H1 (cell line): Measurements from ENCODE around the gene FOXC1. TPM values are rescaled to one million over a fixed set of nuclear protein-coding genes. Genes with fewer than 3 reads are reported as not detected.

Experiments used
- CTCF ChIA-PET: fragments of 300-600 bp; sonication (Branson Sonifier 250); formaldehyde crosslinking; loops from one replicate; lab custom pipeline; 2021; ENCODE audit not compliant: partially characterized antibody; lab: Charles Lee
- POLR2A ChIA-PET: fragments of 300-600 bp; sonication (Branson Sonifier 250); formaldehyde crosslinking; loops from one replicate; lab custom pipeline; 2021; ENCODE audit warnings: inconsistent platforms; ENCODE audit not compliant: partially characterized antibody; lab: Charles Lee
- DNase-seq, 2 experiments: peaks; one replicate each; pipeline versions ENCODE4 v3.0.0 to v3.0.0-alpha.2; 2010 to 2022; ENCODE audit warnings: low spot score in 2 of 2, low read depth in 1 of 2, mixed read lengths in 1 of 2
- FAIRE-seq: peaks from 2 replicates; lab custom pipeline; 2011; peaks lifted over from hg19 to GRCh38; lab: Jason Lieb, UNC
- H2AFZ ChIP-seq: 2 replicates; pipeline ENCODE4 v1.8.1; 2012; ENCODE audit warnings: low read length, inconsistent platforms
- H2AK5ac ChIP-seq: 2 replicates; pipeline ENCODE4 v1.6.1; 2013; ENCODE audit warnings: low read depth, low read length
- H2BK120ac ChIP-seq: replicated peaks from 2 replicates; pipeline ENCODE3; 2013; ENCODE audit warnings: low read depth, low read length, inconsistent platforms
- H2BK12ac ChIP-seq: 2 replicates; pipeline ENCODE4 v1.6.1; 2013; ENCODE audit warnings: low read depth, low read length
- H2BK15ac ChIP-seq: 2 replicates; pipeline ENCODE4 v1.6.1; 2013; ENCODE audit warnings: low read length
- H2BK20ac ChIP-seq: 2 replicates; pipeline ENCODE4 v1.6.1; 2013; ENCODE audit warnings: low read length
- H2BK5ac ChIP-seq: 2 replicates; pipeline ENCODE4 v1.6.1; 2013; ENCODE audit warnings: low read depth, low read length
- H3K14ac ChIP-seq: 2 replicates; pipeline ENCODE4 v1.6.1; 2013; ENCODE audit warnings: inconsistent platforms; ENCODE audit not compliant: insufficient read length
- H3K18ac ChIP-seq: 2 replicates; pipeline ENCODE4 v1.6.1; 2013; ENCODE audit warnings: low read length; ENCODE audit errors: extremely low read depth
- H3K23ac ChIP-seq: 2 replicates; pipeline ENCODE4 v1.6.1; 2013; ENCODE audit warnings: inconsistent platforms; ENCODE audit not compliant: insufficient read length
- H3K23me2 ChIP-seq: 2 replicates; pipeline ENCODE4 v1.6.1; 2013; ENCODE audit warnings: low read depth, low read length
- H3K27ac ChIP-seq: 2 replicates; pipeline ENCODE4 v1.6.1; 2011; ENCODE audit warnings: low read depth, low read length, inconsistent platforms
- H3K27me3 ChIP-seq, 4 experiments: replicated peaks in 1 of 4; 1 replicate in 1 of 4; 2 replicates in 3 of 4; pipeline versions ENCODE4 v1.6.1 to v1.8.1; 2011 to 2013; ENCODE audit warnings: low read length in 3 of 4, mild to moderate bottlenecking in 3 of 4, inconsistent platforms in 2 of 4, mixed read lengths in 2 of 4, moderate library complexity in 1 of 4; ENCODE audit not compliant: control insufficient read depth in 3 of 4, insufficient read depth in 3 of 4; ENCODE audit errors: extremely low read depth in 1 of 4
- H3K36me3 ChIP-seq, 4 experiments: 2 replicates each; pipeline versions ENCODE4 v1.6.1 to v1.8.1; 2011 to 2013; ENCODE audit warnings: mild to moderate bottlenecking in 4 of 4, low read length in 3 of 4, moderate library complexity in 2 of 4, control low read depth in 1 of 4, inconsistent platforms in 1 of 4; ENCODE audit not compliant: insufficient read depth in 4 of 4, control insufficient read depth in 2 of 4
- H3K4ac ChIP-seq: replicated peaks from 2 replicates; pipeline ENCODE3; 2013; ENCODE audit warnings: low read length, low read depth, mixed read lengths, inconsistent platforms; ENCODE audit not compliant: insufficient read length
- H3K4me1 ChIP-seq, 4 experiments: replicated peaks in 1 of 4; 1 replicate in 1 of 4; 2 replicates in 3 of 4; pipeline versions ENCODE4 v1.6.1 to v1.8.1; 2011 to 2013; ENCODE audit warnings: low read length in 3 of 4, inconsistent platforms in 2 of 4, mixed read lengths in 1 of 4; ENCODE audit not compliant: insufficient read depth in 4 of 4, control insufficient read depth in 3 of 4
- H3K4me2 ChIP-seq, 2 experiments: 2 replicates each; pipeline versions ENCODE4 v1.6.1 to v1.8.1; 2011 to 2013; ENCODE audit warnings: low read depth in 2 of 2, low read length in 2 of 2, control low read depth in 1 of 2, inconsistent platforms in 1 of 2, mild to moderate bottlenecking in 1 of 2; ENCODE audit not compliant: insufficient read depth in 1 of 2
- H3K4me3 ChIP-seq, 4 experiments: fragments of 200-600, 300-600 bp in 1 of 4; sonication (generic), shearing (Covaris generic), sonication (Bioruptor Twin) in 1 of 4; 2 replicates each; pipeline versions ENCODE4 v1.5.1 to v1.8.1; 2011 to 2016; ENCODE audit warnings: low read length in 4 of 4, low read depth in 3 of 4, control low read depth in 2 of 4, inconsistent platforms in 2 of 4, mild to moderate bottlenecking in 2 of 4, mixed read lengths in 1 of 4, moderate library complexity in 1 of 4; ENCODE audit not compliant: insufficient read depth in 2 of 4; ENCODE audit errors: extremely low read depth in 1 of 4
- H3K56ac ChIP-seq: replicated peaks from 2 replicates; pipeline ENCODE3; 2013; ENCODE audit warnings: low read depth, mild to moderate bottlenecking, mixed read lengths, low read length, inconsistent platforms; ENCODE audit not compliant: insufficient read length
- H3K79me1 ChIP-seq: 2 replicates; pipeline ENCODE4 v1.6.1; 2013; ENCODE audit warnings: low read depth, low read length, control low read depth
- H3K79me2 ChIP-seq, 2 experiments: 2 replicates each; pipeline versions ENCODE4 v1.6.1 to v1.8.1; 2012 to 2013; ENCODE audit warnings: low read length in 2 of 2, mild to moderate bottlenecking in 2 of 2, inconsistent platforms in 1 of 2; ENCODE audit not compliant: insufficient read depth in 2 of 2, control insufficient read depth in 1 of 2
- H3K9ac ChIP-seq, 4 experiments: replicated peaks in 1 of 4; 1 replicate in 1 of 4; 2 replicates in 3 of 4; pipeline versions ENCODE4 v1.6.1 to v1.8.1; 2011 to 2013; ENCODE audit warnings: low read depth in 3 of 4, low read length in 3 of 4, control low read depth in 2 of 4, mild to moderate bottlenecking in 2 of 4, moderate library complexity in 2 of 4, inconsistent platforms in 1 of 4; ENCODE audit errors: extremely low read depth in 1 of 4
- H3K9me3 ChIP-seq, 2 experiments: 2 replicates each; pipeline versions ENCODE4 v1.6.1 to v1.8.1; 2012 to 2013; ENCODE audit warnings: mild to moderate bottlenecking in 2 of 2, moderate library complexity in 2 of 2, control low read depth in 1 of 2, inconsistent platforms in 1 of 2, low read depth in 1 of 2, low read length in 1 of 2, mixed read lengths in 1 of 2; ENCODE audit not compliant: insufficient read depth in 2 of 2
- H4K20me1 ChIP-seq, 2 experiments: replicated peaks in 1 of 2; 2 replicates each; pipeline versions ENCODE3 to v1.8.1; 2011 to 2013; ENCODE audit warnings: inconsistent platforms in 2 of 2, low read length in 2 of 2, mild to moderate bottlenecking in 1 of 2; ENCODE audit not compliant: insufficient read depth in 2 of 2, control insufficient read depth in 1 of 2
- H4K5ac ChIP-seq: 2 replicates; pipeline ENCODE4 v1.6.1; 2013; ENCODE audit warnings: low read length, low read depth, mixed read lengths, inconsistent platforms; ENCODE audit not compliant: insufficient read length
- H4K8ac ChIP-seq: 2 replicates; pipeline ENCODE4 v1.8.0; 2013; ENCODE audit warnings: mild to moderate bottlenecking, moderate library complexity, low read length, inconsistent platforms; ENCODE audit not compliant: insufficient read depth; ENCODE audit errors: extremely low read depth
- H4K91ac ChIP-seq: replicated peaks from 2 replicates; pipeline ENCODE3; 2013; ENCODE audit warnings: low read length, mixed read lengths, inconsistent platforms; ENCODE audit not compliant: insufficient read length
- ATF2 ChIP-seq: IDR thresholded peaks from 2 replicates; pipeline ENCODE4 v1.6.1; 2012; ENCODE audit warnings: low read length, inconsistent platforms
- EP300 ChIP-seq, 2 experiments: IDR thresholded peaks; 1 replicate in 1 of 2; 2 replicates in 1 of 2; pipeline ENCODE4 v1.6.1; 2011 to 2012; ENCODE audit warnings: low read depth in 2 of 2, low read length in 2 of 2, mild to moderate bottlenecking in 2 of 2, borderline replicate concordance in 1 of 2, inconsistent platforms in 1 of 2, moderate library complexity in 1 of 2
- GTF2F1 ChIP-seq: IDR thresholded peaks from 2 replicates; pipeline ENCODE4 v1.6.1; 2012; ENCODE audit warnings: low read depth, low read length, improper control_type of control experiment, borderline replicate concordance
- SP1 ChIP-seq: IDR thresholded peaks from 2 replicates; pipeline ENCODE4 v1.6.1; 2011; ENCODE audit warnings: low read depth, low read length
- TCF12 ChIP-seq: IDR thresholded peaks from 2 replicates; pipeline ENCODE4 v1.6.1; 2011; ENCODE audit warnings: low read depth, mild to moderate bottlenecking, low read length
- YY1 ChIP-seq: IDR thresholded peaks from 2 replicates; pipeline ENCODE4 v1.6.1; 2011; ENCODE audit warnings: low read depth, mild to moderate bottlenecking, low read length
- WGBS, 2 experiments: shearing (Covaris generic) in 1 of 2; methylation state at CpG; one replicate each; pipeline versions ENCODE4 v1.1.6 to v1.1.7; 2013 to 2015; ENCODE audit warnings: low lambda C conversion rate in 2 of 2, mixed read lengths in 2 of 2, inconsistent platforms in 1 of 2, low coverage in 1 of 2, missing lambda C conversion rate in 1 of 2; ENCODE audit not compliant: insufficient replicate concordance in 2 of 2, insufficient coverage in 1 of 2, insufficient read length in 1 of 2; ENCODE audit errors: extremely low coverage in 1 of 2, missing lambda C conversion rate in 1 of 2; 5-methylcytosine and 5-hydroxymethylcytosine counted together
- polyA plus RNA-seq, 7 experiments: library from polyadenylated mRNA; depleted of rRNA in 3 of 7; stranded (reverse) in 5 of 7; unstranded in 2 of 7; fragments of >200 nt in 5 of 7; fragments of 200-250 nt in 2 of 7; gene quantifications; 1 replicate in 5 of 7; 2 replicates in 1 of 7; 4 replicates in 1 of 7; pipeline versions ENCODE4 v1.2.1 to v1.2.3, GENCODE V29; 2011 to 2013; ENCODE audit warnings: missing spikeins in 2 of 7, mixed read lengths in 2 of 7
- total RNA-seq: library from RNA; stranded (reverse); fragmentation: NEBNext Ultra II Directional; extraction: Animal tissue kit (Norgen Biotek cat#: 25700); gene quantifications from 2 replicates; pipeline ENCODE4 v1.2.1, GENCODE V29; 2021
- TF ChIP-seq, protein P1 (sequence below), 3 experiments: IDR thresholded peaks; 1 replicate in 2 of 3; 2 replicates in 1 of 3; pipeline versions ENCODE4 v1.5.1 to v1.6.1; 2011; ENCODE audit warnings: low read length in 3 of 3, mild to moderate bottlenecking in 3 of 3, inconsistent platforms in 2 of 3, low read depth in 1 of 3, moderate library complexity in 1 of 3; ENCODE audit not compliant: insufficient read depth in 1 of 3; ENCODE audit errors: control extremely low read depth in 1 of 3

FOXC1 gene
- total and polyA plus RNA-seq, 2 of the 8 experiments (the other 6 are each of a cell fraction or from before 2014, with no cell fraction given) = 0.22 TPM; not detected in 1

- H2BK120ac ChIP-seq = no peak overlapping the region
- H3K23me2 ChIP-seq = no peaks in the 10 kb centered on the region
- no peak overlapping the region for H2AK5ac ChIP-seq
- no peaks in the 10 kb centered on the region for H3K79me1 ChIP-seq
- no peak overlapping the region for H4K91ac ChIP-seq
- no peak overlapping the region for H2BK20ac ChIP-seq
- no peak overlapping the region for H3K4ac ChIP-seq
- no peak overlapping the region for H3K56ac ChIP-seq
- H3K27ac ChIP-seq = no peak overlapping the region
- H4K20me1 ChIP-seq = no peaks in the 10 kb centered on the region
- POLR2A ChIA-PET = no interaction called here
- no peaks in the 10 kb centered on the region for H3K4me1 ChIP-seq
- 94% methylated on average over 4 of the region's 4 CpGs; no CpG with 5 or more reads in 1 of the 2 experiments for WGBS, 2 experiments
- CTCF ChIA-PET = interaction anchor here (0.6 to 2.6 kb wide), 7 partner anchors 8 to 88 kb away, joined by 3 to 19 read pairs (median 4); no protein-coding TSS in a partner anchor
- 0 out of 4 replicates have a peak, but pooled peaks cover 0 to 2% of the 10 kb centered on the region in 2 experiments for H3K9me3 ChIP-seq
- H4K5ac ChIP-seq = no peak overlapping the region
- H2BK5ac ChIP-seq = no peak overlapping the region
- FAIRE-seq (no peak), DNase-seq (no peak)
- no peak overlapping the region for H2BK15ac ChIP-seq
- no peaks in the 10 kb centered on the region for H3K36me3 ChIP-seq
- H3K4me2 ChIP-seq = no peak overlapping the region
- no peak overlapping the region for H2AFZ ChIP-seq
- H4K8ac ChIP-seq = no peak overlapping the region
- no peak overlapping the region for H3K9ac ChIP-seq
- no peak overlapping the region for H3K14ac ChIP-seq
- no peak overlapping the region for H2BK12ac ChIP-seq
- no peaks in the 10 kb centered on the region for H3K79me2 ChIP-seq
- no peak overlapping the region for H3K23ac ChIP-seq
- H3K4me3 ChIP-seq = no peak overlapping the region
- H3K18ac ChIP-seq = no peak overlapping the region
- H3K27me3 ChIP-seq = no peaks in the 10 kb centered on the region
- no peak for TF ChIP-seq EP300 (IDR thresholded peaks at IDR 0.05; ENCODE audit: borderline replicate concordance in 1 of 2, low read depth in 2 of 2, low read length in 2 of 2)
- TF ChIP-seq TCF12 = no peak
- TF ChIP-seq SP1 = no peak
- TF ChIP-seq YY1 = no peak
- TF ChIP-seq, protein P1, sequence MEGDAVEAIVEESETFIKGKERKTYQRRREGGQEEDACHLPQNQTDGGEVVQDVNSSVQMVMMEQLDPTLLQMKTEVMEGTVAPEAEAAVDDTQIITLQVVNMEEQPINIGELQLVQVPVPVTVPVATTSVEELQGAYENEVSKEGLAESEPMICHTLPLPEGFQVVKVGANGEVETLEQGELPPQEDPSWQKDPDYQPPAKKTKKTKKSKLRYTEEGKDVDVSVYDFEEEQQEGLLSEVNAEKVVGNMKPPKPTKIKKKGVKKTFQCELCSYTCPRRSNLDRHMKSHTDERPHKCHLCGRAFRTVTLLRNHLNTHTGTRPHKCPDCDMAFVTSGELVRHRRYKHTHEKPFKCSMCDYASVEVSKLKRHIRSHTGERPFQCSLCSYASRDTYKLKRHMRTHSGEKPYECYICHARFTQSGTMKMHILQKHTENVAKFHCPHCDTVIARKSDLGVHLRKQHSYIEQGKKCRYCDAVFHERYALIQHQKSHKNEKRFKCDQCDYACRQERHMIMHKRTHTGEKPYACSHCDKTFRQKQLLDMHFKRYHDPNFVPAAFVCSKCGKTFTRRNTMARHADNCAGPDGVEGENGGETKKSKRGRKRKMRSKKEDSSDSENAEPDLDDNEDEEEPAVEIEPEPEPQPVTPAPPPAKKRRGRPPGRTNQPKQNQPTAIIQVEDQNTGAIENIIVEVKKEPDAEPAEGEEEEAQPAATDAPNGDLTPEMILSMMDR (IDR thresholded peaks at IDR 0.05; ENCODE audit: control extremely low read depth in 1 of 3, insufficient read depth in 1 of 3, low read depth in 1 of 3, low read length in 3 of 3) = no peak
- no peak for TF ChIP-seq GTF2F1
- TF ChIP-seq ATF2 = no peak
Measured at GRCh38 chr6:1562171-1562955, 47.4 kb upstream of the FOXC1 start.
